Measurements from ENCODE around the gene PAK1.
"Not testable (repeated sequence)": the region's sequence is repeated elsewhere in the genome, so short reads cannot be mapped to it uniquely, and the experiment has no call there.

Gene PAK1

GRCh38 chr11:77473801-77474683 is at the start of gene PAK1:
TSS of gene PAK1 (minus strand) at chr11:77474094. CDS start at chr11:77392520, 81,574 bp downstream.
- DNase-seq, result peak; percentile 7

GRCh38 chr11:77522215-77522614 is 48.3 kb upstream of the PAK1 start:
- no peak for DNase-seq

GRCh38 chr11:77519847-77520246 is 46.0 kb upstream of the PAK1 start:
- DNase-seq, result no peak

DNA sequence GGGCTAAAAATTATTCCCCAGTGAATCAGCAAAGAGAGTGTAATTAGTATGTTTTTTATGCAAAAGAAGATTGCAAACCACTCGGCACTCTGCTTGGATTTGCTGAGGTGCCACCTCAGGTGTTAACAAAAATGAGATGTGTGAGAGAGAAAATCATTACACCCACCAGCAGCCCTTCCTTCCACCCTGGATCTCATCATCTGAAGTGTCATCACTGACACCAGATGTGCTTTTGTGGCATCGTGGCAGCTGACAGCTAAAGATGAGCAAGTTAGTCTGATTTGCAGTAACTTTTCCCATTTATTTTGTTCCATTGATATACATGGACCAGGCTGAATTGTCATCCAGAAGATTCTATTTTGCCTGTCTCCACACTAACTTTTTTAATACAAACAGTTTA is 44.6 kb upstream of the PAK1 start:
- DNase-seq, result no peak

DNA sequence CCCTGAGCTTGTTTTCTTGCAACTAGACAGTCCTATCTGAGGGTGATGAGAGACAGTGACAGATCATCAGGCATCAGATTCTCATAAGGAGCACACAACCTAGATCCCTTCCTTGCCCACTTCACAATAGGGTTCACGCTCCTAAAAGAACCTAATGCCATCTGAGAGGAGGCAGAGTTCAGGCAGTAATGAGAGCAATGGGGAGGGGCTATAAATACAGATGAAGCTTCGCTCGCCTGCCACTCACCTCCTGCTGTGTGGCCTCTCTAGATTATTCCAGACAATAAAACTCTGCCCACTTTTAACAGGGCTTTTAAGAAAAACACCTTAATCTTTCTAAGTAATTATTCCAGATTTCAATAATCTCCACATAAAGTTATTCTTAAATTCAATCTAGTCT is 43.9 kb upstream of the PAK1 start:
- no peak for DNase-seq

DNA sequence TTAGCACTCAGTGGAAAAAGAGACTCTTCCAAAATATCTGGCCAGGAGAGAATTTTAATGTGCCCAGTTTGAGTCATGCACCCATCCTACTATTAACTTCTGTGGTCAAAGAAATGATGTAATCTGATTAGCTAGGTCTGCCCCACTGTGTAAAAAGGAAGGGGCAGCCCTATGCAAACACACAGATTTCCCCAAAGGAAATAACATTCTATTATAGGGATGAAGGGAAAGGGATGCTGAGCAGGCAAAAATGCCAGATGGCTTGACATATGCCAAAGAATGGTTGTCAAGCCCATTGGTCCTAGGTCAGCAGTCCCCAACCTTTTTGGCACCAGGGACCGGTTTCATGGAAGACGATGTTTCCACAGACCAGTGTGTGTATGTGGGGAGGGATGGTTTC is 43.3 kb upstream of the PAK1 start:
- no peak for DNase-seq

DNA sequence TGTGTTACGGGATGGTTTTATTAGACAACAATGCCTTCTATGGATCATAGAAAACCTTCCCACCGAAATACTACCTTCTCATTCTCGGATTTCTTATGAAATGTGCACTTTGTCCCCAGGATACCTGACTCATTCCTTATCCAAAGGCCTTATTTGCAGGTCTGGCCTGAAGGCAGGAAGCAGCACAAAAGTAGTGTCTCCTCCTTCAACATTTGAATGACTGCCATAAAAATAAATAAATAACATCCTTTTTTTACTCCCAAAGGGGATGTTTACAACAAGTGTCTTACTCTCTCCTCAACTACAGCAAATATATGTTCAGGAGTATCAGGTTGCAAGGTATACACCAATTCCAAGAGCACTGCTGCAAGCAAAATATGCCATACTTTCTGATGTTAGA is 41.6 kb upstream of the PAK1 start:
- DNase-seq, result no peak

- DNase-seq, result no peak
Observed at GRCh38 chr11:77515063-77515462, 41.2 kb upstream of the PAK1 start.

DNA sequence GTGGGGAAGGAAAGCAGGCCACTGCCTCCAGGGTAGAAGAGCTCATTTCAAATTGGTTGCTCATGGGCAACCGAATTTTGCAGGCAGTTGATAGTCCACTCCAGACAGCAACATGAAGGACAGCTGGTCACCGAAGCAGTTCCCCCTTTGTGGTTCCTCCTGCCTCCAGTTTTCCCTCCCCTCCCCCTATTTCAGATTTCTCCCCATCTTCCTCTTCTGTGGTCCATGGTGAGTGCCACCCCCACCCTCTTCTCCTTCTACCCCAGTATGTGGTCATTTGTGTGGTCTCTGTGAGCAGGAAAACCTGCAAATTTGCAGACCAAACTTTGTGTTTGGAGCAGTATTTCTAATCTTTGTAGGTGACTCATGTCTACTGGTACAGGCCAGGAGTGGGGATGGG is 38.2 kb upstream of the PAK1 start:
- DNase-seq, result no peak

- DNase-seq, result no peak
Observed at GRCh38 chr11:77510851-77511250, 37.0 kb upstream of the PAK1 start.

DNA sequence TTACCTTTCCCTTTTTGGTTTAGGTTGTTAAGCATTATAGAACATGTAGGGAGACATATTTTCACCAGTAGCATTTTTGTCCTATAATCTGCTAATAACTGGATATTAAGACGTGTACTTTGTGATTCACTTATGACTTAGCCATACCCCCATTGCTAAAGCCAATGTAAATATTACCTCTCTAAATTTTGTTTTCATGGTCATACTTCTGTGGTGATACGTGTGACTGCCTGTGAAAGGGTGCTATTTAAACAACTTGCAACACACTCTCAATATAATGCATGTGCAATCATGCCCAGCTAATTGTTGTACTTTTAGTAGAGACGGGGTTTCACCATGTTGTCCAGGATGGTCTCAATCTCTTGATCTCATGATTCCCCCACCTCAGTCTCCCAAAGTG is 36.2 kb upstream of the PAK1 start:
- no peak for DNase-seq

- no peak for DNase-seq
Observed at GRCh38 chr11:77508019-77508418, 34.1 kb upstream of the PAK1 start.

- no peak for DNase-seq
Observed at GRCh38 chr11:77506857-77507256, 33.0 kb upstream of the PAK1 start.

DNA sequence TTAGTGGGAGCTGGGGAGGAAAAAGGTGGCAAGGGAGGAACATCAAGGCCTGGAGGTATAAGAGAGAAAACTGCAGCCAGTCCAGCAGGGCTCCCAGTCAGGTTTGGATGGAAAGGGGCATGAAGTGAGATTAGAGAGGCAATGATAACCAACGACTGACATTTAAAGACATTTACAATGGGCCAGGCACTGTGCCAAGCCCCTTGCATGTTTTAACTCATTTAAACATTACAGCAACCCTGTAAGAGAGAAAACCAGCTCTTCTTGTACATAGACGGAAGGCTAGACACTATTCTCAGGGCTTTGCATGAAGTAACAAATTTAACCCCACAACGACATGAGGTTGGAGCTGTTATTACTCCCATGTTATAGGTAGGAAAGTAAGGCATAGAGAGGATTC is 32.1 kb upstream of the PAK1 start:
- no peak for DNase-seq

- DNase-seq, result no peak
Observed at GRCh38 chr11:77503006-77503405, 29.1 kb upstream of the PAK1 start.

- DNase-seq, result no peak
Observed at GRCh38 chr11:77502346-77502905, 28.5 kb upstream of the PAK1 start.

- no peak for DNase-seq
Observed at GRCh38 chr11:77501758-77502157, 27.9 kb upstream of the PAK1 start.

DNA sequence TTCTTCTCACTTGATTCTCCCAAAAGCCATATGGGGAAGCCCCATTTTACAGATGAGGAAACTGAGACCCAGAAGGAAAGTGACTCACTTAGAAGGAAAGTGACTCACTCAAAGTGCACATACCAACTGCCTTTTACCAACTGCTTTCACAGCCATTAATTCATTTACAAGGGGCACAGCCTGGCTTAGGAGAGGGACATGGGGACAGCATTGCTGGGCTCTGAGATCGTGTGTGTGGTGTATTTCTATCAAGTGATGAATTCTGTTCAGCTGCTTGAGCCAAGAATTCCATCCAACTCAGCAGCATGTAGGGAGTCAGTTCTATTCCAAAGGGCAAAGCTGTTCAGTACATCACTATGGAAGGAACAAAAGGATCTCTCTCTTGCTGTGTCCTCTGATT is 23.5 kb upstream of the PAK1 start:
- DNase-seq, result no peak

DNA sequence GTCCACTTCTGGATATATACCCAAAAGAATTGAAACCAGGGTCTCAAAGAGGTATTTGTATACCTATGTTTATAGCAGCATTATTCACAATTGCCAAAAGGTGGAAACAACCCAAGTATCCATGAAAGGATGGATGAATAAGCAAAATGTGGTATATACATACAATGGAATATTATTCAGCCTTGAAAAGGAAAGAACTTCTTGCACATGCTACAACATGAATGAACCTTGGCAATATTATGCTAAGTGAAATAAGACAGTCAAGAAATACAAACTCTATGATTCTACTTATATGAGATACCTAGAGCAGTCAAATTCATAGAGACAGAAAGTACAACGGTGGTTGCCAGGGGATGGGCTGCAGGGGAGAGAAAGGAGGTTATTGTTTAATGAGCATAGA is 21.6 kb upstream of the PAK1 start:
- DNase-seq, result no peak

GRCh38 chr11:77490035-77490434 is 16.1 kb upstream of the PAK1 start:
- DNase-seq, result not testable (repeated sequence)

GRCh38 chr11:77487790-77488189 is 13.9 kb upstream of the PAK1 start:
- DNase-seq, result no peak

- DNase-seq, result no peak
Observed at GRCh38 chr11:77479746-77480352, 6.0 kb upstream of the PAK1 start.

DNA sequence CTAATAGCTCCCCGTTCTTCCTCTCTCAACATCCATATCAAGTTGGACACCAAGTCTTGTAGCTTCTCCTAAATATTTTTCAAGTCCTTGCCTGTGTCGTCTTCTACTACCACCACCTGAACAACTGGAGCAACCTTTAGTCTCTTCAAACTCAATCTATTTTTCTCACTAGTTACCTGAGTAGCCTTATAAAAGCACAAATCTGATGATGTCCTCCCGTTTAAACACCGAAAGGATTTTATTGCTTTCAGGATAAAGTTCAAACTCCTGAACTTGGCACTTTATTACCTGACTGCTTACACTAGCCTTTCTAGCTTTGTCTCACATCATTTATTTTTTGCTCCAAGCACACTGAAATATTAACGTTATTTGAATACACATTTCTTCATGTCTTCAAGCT is 1.3 kb upstream of the PAK1 start:
- no peak for DNase-seq

- DNase-seq, result no peak
Observed at GRCh38 chr11:77474684-77475060, 778 bp upstream of the PAK1 start.

All from GOT3 (cell line).